RWPE2 (cell line): ENCODE results near the gene LRRK1.

Experiments
- ATAC-seq: fragments of 200-7000 bp; cut with Tn5 transposase; 3 replicates; pipeline ENCODE4 v1.9.1; 2021; ENCODE audit warnings: low read depth
- DNase-seq: peaks from one replicate; pipeline ENCODE4 v3.0.0-alpha.2; 2020; ENCODE audit warnings: low spot score
- H3K27ac ChIP-seq: fragments of 450-650 bp; 2 replicates; pipeline ENCODE4 v1.5.1; 2017; ENCODE audit warnings: mild to moderate bottlenecking; ENCODE audit not compliant: poor library complexity, severe bottlenecking
- H3K27me3 ChIP-seq: fragments of 250-450 bp; sonication (Bioruptor Pico); 2 replicates; pipeline ENCODE4 v1.5.1; 2021; ENCODE audit warnings: mild to moderate bottlenecking, moderate library complexity; ENCODE audit not compliant: insufficient read depth, poor library complexity, severe bottlenecking
- H3K36me3 ChIP-seq: fragments of 250-450 bp; sonication (Bioruptor Pico); 2 replicates; pipeline ENCODE4 v1.5.1; 2020; ENCODE audit warnings: low read depth, mild to moderate bottlenecking, moderate library complexity
- H3K4me1 ChIP-seq: fragments of 250-450 bp; sonication (Bioruptor Pico); 2 replicates; pipeline ENCODE4 v1.5.1; 2021; ENCODE audit warnings: mild to moderate bottlenecking, moderate library complexity; ENCODE audit not compliant: insufficient read depth, poor library complexity, severe bottlenecking
- H3K4me3 ChIP-seq: fragments of 250-450 bp; sonication (Bioruptor Pico); 2 replicates; pipeline ENCODE4 v1.5.1; 2021; ENCODE audit warnings: mild to moderate bottlenecking, moderate library complexity; ENCODE audit not compliant: severe bottlenecking
- H3K9me3 ChIP-seq: fragments of 250-450 bp; sonication (Bioruptor Pico); 2 replicates; pipeline ENCODE4 v1.5.1; 2021; ENCODE audit warnings: mild to moderate bottlenecking, moderate library complexity; ENCODE audit not compliant: severe bottlenecking
- CTCF ChIP-seq: fragments of 450-650 bp; IDR thresholded peaks from one replicate; pipeline ENCODE4 v1.5.1; 2017; ENCODE audit warnings: mild to moderate bottlenecking, moderate library complexity; ENCODE audit not compliant: poor library complexity, severe bottlenecking

The LRRK1 gene

GRCh38 chr15:101112336-101113113 is 193.4 kb downstream of the LRRK1 start:
- TF ChIP-seq CTCF: no peak
- peak overlapping the region; percentile 33 for H3K27ac ChIP-seq

GRCh38 chr15:101113114-101114005 is 194.2 kb downstream of the LRRK1 start:
- Histone ChIP-seq H3K4me3 (no peak overlapping the region), H3K27me3 (no peaks in the 10 kb centered on the region), H3K27ac (peak overlapping the region; percentile 33), H3K9me3 (no peaks in the 10 kb centered on the region), H3K36me3 (no peaks in the 10 kb centered on the region), H3K4me1 (peaks cover 10% of the 10 kb centered on the region)
- peak; percentile 43 for DNase-seq
- ATAC-seq: peak; percentile 20; the same call in 1 of the 3 replicates
- no peak for TF ChIP-seq CTCF

More at GRCh38 chr15:101112336-101113113, 193.4 kb downstream of the LRRK1 start:
- Histone ChIP-seq H3K36me3 (no peaks in the 10 kb centered on the region), H3K9me3 (no peaks in the 10 kb centered on the region), H3K4me1 (peaks cover 10% of the 10 kb centered on the region), H3K27me3 (no peaks in the 10 kb centered on the region), H3K4me3 (no peak overlapping the region)
- ATAC-seq (peak; percentile 92), DNase-seq (peak; percentile 85)

- H3K4me3 ChIP-seq: no peak overlapping the region
- H3K27me3 ChIP-seq: no peaks in the 10 kb centered on the region
- no peak overlapping the region for H3K27ac ChIP-seq
- H3K4me1 ChIP-seq: peaks cover 10% of the 10 kb centered on the region
- H3K9me3 ChIP-seq: no peaks in the 10 kb centered on the region
- peak; percentile 65 for DNase-seq
- no peak for TF ChIP-seq CTCF
- no peak for ATAC-seq
- no peaks in the 10 kb centered on the region for H3K36me3 ChIP-seq
These were observed 195.0 kb downstream of the LRRK1 start for GRCh38 chr15:101114166-101114565.

- ATAC-seq: no peak
- Histone ChIP-seq H3K9me3 (no peaks in the 10 kb centered on the region), H3K4me3 (no peak overlapping the region), H3K4me1 (peaks cover 10% of the 10 kb centered on the region), H3K36me3 (no peaks in the 10 kb centered on the region), H3K27ac (no peak overlapping the region), H3K27me3 (no peaks in the 10 kb centered on the region)
- peak; percentile 51 for DNase-seq
- TF ChIP-seq CTCF: no peak
These were observed 195.5 kb downstream of the LRRK1 start for GRCh38 chr15:101114610-101115009.
